Measurements from ENCODE around the gene RSL1D1. TPM values are rescaled to one million over a fixed set of nuclear protein-coding genes. Genes with fewer than 3 reads are reported as not detected.

RSL1D1 gene
- 66.8 and 156 TPM in 2 replicates for total RNA-seq

GRCh38 chr16:11851294-11852091 is at the start of gene RSL1D1:
Gene RSL1D1 (minus strand): TSS chr16:11851542. CDS start chr16:11851512, 30 bp downstream.

GRCh38 chr16:11797166-11797956 is 54.0 kb downstream of the RSL1D1 start, which contains the start of gene ZC3H7A:
Gene ZC3H7A (minus strand): TSS chr16:11797258. CDS start chr16:11782354, 14,904 bp downstream.

Other genes starting within 250 kb of the RSL1D1 start
- gene SNN, start 183.1 kb downstream of the RSL1D1 start, total RNA-seq, result 7.5 and 8.6 TPM in 2 replicates
- gene TXNDC11, start 108.7 kb downstream of the RSL1D1 start, total RNA-seq, result 21.4 and 29.1 TPM in 2 replicates
- gene ZC3H7A, start 54.3 kb downstream of the RSL1D1 start, total RNA-seq, result 46.6 and 68.0 TPM in 2 replicates
- gene GSPT1, start 64.4 kb upstream of the RSL1D1 start, total RNA-seq, result 71.6 and 154 TPM in 2 replicates
- gene NPIPB2, start 90.5 kb upstream of the RSL1D1 start, total RNA-seq, result 3.6 and 6.0 TPM in 2 replicates
- gene TNFRSF17, start 113.7 kb upstream of the RSL1D1 start, total RNA-seq, result not detected in 2 replicates
- 18.4 and 27.1 TPM in 2 replicates for gene SNX29, start 125.2 kb upstream of the RSL1D1 start, total RNA-seq

All from smooth muscle cell of the umbilical artery (primary cell).